Tibial nerve (tissue), 3 donors: ENCODE data around the gene KCNT2.

Experiments
- CTCF ChIP-seq, 5 experiments: fragments of 200-600 bp in 3 of 5; fragments of 450-650 bp in 2 of 5; sonication (generic) in 3 of 5; IDR thresholded peaks; one replicate each; pipeline ENCODE4 v1.5.1; 2016 to 2019; ENCODE audit warnings: antibody characterized with exemption in 5 of 5, mild to moderate bottlenecking in 3 of 5, moderate library complexity in 2 of 5
- POLR2A ChIP-seq, 2 donors: fragments of 450-650 bp; IDR thresholded peaks; one replicate each; pipeline ENCODE4 v1.6.1; 2017; ENCODE audit warnings: antibody characterized with exemption in 2 of 2, mild to moderate bottlenecking in 2 of 2, moderate library complexity in 2 of 2

DNA sequence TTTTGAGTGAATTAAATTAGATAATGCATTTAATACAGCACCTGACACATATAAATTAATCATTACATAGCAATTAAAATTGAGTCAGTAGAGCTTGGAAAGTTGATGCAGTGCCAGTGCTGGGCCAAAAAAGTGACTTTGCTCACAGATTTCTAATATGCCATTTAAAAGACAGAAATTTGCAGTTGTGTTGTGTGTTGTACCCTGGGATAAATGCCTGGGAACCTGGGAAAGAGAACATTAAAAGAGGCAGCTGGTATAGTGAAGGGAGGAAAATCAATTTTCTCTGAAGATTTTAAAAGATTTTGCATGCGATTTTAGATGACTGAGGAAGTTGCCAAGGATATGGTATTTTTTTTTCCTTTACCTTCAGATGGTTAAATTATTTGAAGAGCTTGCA, 32.7 kb upstream of the KCNT2 start:
- TF ChIP-seq CTCF (IDR thresholded peaks at IDR 0.05), result no peak
- no peak for TF ChIP-seq POLR2A (IDR thresholded peaks at IDR 0.05)
